Activated T-cell treated with anti-CD3 and anti-CD28 coated beads, Interleukin-2, amount 50 U/mL, for 72 hours (primary cell): ENCODE measurements around the gene TTC39C. TPM values are rescaled to one million over a fixed set of nuclear protein-coding genes. Genes with fewer than 3 reads are reported as not detected.

Experiments
- ATAC-seq, 2 donors: fragments of 150-1000 bp; cut with Tn5 transposase; replicated peaks in 1 of 2; 2 replicates each; pipeline ENCODE4 v1.10.0; 2021; ENCODE audit warnings: moderate library complexity in 2 of 2, mild to moderate bottlenecking in 1 of 2
- DNase-seq, 2 donors: peaks; one replicate each; pipeline ENCODE4 v3.0.0; 2021 to 2022; ENCODE audit warnings: mixed read lengths in 1 of 2
- H3K27ac Mint-ChIP-seq: one replicate; pipeline ENCODE4 v1.8.0; 2022; ENCODE audit warnings: mild to moderate bottlenecking, moderate library complexity, mixed read lengths
- H3K27me3 Mint-ChIP-seq: one replicate; pipeline ENCODE4 v1.8.0; 2022; ENCODE audit warnings: low read depth, mixed read lengths
- H3K36me3 Mint-ChIP-seq, 2 donors: one replicate each; pipeline ENCODE4 v1.8.0; 2022; ENCODE audit warnings: mixed read lengths in 2 of 2, mild to moderate bottlenecking in 1 of 2; ENCODE audit not compliant: insufficient read depth in 2 of 2
- H3K4me1 Mint-ChIP-seq: one replicate; pipeline ENCODE4 v1.8.0; 2022; ENCODE audit warnings: low read depth, mixed read lengths
- H3K4me3 Mint-ChIP-seq, 2 donors: one replicate each; pipeline ENCODE4 v1.8.0; 2022; ENCODE audit warnings: mild to moderate bottlenecking in 2 of 2, mixed read lengths in 2 of 2, moderate library complexity in 2 of 2
- H3K9me3 Mint-ChIP-seq, 2 donors: one replicate each; pipeline ENCODE4 v1.8.0; 2022; ENCODE audit warnings: mixed read lengths in 2 of 2
- total RNA-seq, 2 donors: library from RNA; stranded (reverse); gene quantifications; one replicate each; pipeline ENCODE4 v1.2.3, GENCODE V29; 2022

Gene TTC39C
- total RNA-seq, 2 donors from 2014 or later, result 38.8 to 41.3 TPM

DNA sequence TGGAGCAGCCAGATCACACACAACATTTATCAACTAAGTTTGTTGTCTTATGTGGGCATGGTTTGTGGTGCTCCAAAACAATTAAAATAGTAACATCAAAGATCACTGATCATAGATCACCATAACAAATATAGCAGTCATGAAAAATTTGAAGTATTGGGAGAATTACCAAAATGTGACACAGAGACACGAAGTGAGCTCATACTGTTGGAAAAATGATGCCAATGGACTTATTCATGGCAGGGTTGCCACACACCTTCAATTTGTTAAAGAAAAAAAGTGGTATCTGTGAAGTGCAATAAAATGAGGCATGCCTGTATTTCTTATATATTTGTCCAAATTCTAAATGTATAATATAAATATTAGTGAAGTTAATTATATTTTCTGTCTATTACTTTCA, 81.4 kb downstream of the TTC39C start:
- no peak for DNase-seq
- H3K4me3 Mint-ChIP-seq, result no peak overlapping the region
- H3K9me3 Mint-ChIP-seq, result peaks cover 4 to 8% of the 10 kb centered on the region in 2 donors
- H3K27me3 Mint-ChIP-seq, result no peaks in the 10 kb centered on the region
- H3K4me1 Mint-ChIP-seq, result peaks cover 18% of the 10 kb centered on the region
- no peak for ATAC-seq
- peaks cover 12 to 20% of the 10 kb centered on the region in 2 donors for H3K36me3 Mint-ChIP-seq
- H3K27ac Mint-ChIP-seq, result no peak overlapping the region

DNA sequence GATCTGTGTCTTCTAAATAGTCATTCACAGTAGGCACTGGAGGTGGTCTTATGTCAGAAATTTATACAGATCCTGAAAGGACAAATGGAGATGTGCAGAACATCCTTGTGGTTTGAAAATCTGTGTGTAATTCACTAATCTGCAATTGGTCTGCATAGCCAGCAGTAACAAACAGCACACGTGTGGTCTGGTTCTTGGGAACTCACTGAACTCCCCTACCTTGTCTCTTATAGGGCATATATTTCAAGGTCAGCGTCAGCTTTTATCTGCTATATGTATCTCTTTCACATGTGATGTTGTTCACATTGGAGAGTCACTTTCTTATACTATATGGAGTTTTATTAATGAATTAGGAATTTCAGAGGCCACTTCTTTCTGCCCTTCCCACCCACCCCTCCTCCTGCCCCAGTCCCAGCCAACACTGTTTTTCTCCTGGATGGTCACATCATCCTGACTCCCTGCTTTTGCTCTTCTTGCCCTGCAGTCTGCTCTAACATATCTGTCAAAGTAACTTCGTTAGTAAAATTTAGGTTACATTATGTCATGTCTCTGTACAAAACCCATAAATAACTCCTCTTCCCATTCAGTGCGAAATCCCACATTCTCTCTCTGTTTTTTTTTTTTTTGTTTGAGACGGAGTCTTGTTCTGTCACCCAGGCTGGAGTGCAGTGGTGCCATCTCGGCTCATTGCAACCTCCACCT, 88.9 kb downstream of the TTC39C start:
- Mint-ChIP-seq H3K36me3 (peaks cover 0 to 1% of the 10 kb centered on the region in 2 donors), H3K27ac (no peak overlapping the region), H3K4me3 (no peak overlapping the region), H3K4me1 (peaks cover 14% of the 10 kb centered on the region), H3K27me3 (no peaks in the 10 kb centered on the region), H3K9me3 (no peaks in the 10 kb centered on the region)
- ATAC-seq, result no peak
- no peak for DNase-seq

DNA sequence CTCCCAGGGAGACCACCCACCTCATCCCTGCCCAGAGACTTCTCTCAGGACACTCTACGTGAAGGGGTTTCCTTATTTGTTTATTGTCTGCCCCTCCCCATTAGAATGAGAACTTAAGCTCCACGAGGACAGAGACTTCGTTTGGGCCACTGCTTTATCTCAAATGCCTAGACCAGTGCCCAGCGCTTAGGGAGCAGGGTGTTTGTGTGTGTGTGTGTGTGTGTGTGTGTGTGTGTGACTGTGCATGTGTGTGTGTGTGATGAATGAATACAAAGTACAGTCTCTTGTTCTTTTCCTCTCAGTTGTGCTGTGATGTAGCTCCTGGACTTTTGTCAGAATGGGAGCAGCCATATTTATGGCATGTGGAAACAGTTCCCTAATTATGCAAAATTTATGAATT, 89.9 kb downstream of the TTC39C start:
- Mint-ChIP-seq H3K9me3 (no peaks in the 10 kb centered on the region), H3K27me3 (no peaks in the 10 kb centered on the region), H3K36me3 (peaks cover 0 to 1% of the 10 kb centered on the region in 2 donors), H3K27ac (no peak overlapping the region), H3K4me1 (peaks cover 14% of the 10 kb centered on the region), H3K4me3 (no peak overlapping the region)
- DNase-seq (no peak), ATAC-seq (no peak)

DNA sequence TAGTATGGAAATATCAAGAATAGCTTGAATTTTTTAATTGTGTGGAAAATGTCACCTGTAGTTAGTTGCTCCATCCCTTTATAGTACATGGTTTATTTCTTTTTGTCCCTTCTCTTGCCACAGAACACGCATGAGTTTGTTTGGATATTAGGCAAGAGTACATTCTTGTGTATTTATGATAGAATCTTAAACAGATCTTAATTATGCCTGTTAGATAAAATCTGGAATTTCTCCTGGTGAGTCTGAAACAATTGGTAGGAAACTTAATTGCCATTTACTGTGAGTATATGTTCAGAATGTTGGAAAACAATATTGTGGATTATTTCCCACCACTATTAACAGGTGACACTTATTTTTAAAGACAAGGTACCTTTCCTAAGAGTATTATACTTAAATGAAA, 94.1 kb downstream of the TTC39C start:
- peaks cover 18% of the 10 kb centered on the region for H3K4me1 Mint-ChIP-seq
- no peak overlapping the region for H3K27ac Mint-ChIP-seq
- peaks cover 0 to 2% of the 10 kb centered on the region in 2 donors for H3K36me3 Mint-ChIP-seq

DNA sequence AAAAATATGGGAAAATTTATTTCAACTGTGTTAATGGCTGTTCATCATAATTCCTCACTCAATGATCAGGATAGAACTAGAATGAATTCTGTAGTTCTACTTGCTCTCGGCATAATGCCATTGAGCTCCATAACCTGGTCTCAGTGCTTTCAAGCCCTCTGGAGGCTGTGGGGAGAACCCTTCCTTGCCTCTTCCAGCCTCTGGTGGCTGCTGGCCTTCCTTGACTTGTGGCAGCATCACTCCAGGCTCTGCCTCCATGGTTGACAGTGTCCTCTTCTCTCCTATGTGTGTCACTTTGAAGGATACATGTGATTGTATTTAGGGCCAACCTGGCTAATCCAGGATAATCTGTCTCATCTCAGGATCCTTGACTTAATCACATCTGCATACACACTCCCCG, 97.4 kb downstream of the TTC39C start:
- Mint-ChIP-seq H3K36me3 (peaks cover 0 to 3% of the 10 kb centered on the region in 2 donors), H3K4me3 (no peak overlapping the region), H3K27me3 (no peaks in the 10 kb centered on the region), H3K4me1 (peaks cover 40% of the 10 kb centered on the region), H3K27ac (peak overlapping the region; percentile 44), H3K9me3 (no peaks in the 10 kb centered on the region)
- ATAC-seq, result no peak
- no peak for DNase-seq

More for the DNA sequence above, 94.1 kb downstream of the TTC39C start:
- no peak for DNase-seq
- ATAC-seq, result no peak
- no peak overlapping the region for H3K4me3 Mint-ChIP-seq
- H3K27me3 Mint-ChIP-seq, result no peaks in the 10 kb centered on the region
- H3K9me3 Mint-ChIP-seq, result no peaks in the 10 kb centered on the region

DNA sequence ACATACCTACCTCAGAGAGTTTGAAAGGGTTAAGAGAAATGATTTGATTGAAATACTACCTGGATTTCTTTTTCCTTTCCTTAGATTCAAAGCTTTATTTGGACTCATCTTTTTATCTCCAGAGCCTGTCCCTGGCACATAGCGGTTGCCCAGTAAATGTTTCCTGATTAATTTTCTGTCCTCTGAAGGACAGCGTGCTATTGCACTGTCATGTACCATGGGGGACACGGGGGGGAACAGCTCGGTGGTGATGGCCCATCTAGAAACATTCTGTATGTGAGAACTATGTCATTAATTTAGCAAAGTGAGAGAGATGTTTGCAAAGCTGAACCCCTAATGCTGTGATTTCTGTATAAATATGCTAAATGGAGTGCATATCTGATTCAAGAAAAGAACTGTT, 97.9 kb downstream of the TTC39C start:
- peaks cover 0 to 3% of the 10 kb centered on the region in 2 donors for H3K36me3 Mint-ChIP-seq
- DNase-seq, result no peak
- no peak overlapping the region for H3K27ac Mint-ChIP-seq
- no peak overlapping the region for H3K4me3 Mint-ChIP-seq
- ATAC-seq, result no peak
- H3K27me3 Mint-ChIP-seq, result no peaks in the 10 kb centered on the region
- H3K9me3 Mint-ChIP-seq, result no peaks in the 10 kb centered on the region
- peaks cover 40% of the 10 kb centered on the region for H3K4me1 Mint-ChIP-seq

DNA sequence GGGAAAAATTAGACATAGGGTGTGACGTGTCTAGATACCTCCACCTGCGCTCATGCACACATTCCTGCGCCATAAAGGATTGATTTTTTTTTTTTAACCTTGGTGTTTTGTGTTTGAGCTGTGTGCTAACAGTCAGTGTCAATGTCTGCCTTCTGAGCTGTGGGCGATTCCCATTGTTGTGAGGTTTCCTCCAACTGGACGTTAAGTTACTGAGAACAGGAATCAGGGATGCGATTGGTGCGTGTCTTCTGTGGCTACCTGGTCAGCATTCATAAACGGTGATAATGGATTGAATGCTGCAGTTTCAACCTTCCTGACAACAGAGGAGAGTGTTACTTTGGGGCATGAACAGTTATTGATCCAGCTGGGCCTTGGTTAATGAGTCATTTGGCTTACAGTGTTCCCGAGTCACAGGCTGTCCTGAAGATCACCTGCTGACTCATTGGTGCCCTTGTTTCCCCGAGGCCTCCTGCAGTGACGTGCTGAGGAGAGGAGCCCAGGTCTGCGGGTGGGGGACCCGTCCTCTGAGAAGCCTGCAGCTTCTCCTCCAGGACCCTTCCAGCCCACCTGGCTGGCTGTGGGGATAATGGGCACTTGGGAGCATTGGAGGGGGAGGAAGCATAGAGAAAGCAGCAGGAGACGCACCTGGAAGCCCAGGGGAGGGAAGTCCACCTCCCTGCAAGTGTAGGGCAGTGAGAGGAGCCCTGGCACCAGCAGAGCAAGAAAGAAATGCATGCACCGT, 98.5 kb downstream of the TTC39C start:
- ATAC-seq, result peak; percentile 56 to 70
- Mint-ChIP-seq H3K9me3 (no peaks in the 10 kb centered on the region), H3K4me3 (no peak overlapping the region), H3K27me3 (no peaks in the 10 kb centered on the region), H3K4me1 (peaks cover 40% of the 10 kb centered on the region), H3K36me3 (peaks cover 0 to 2% of the 10 kb centered on the region in 2 donors), H3K27ac (no peak overlapping the region)
- no peak for DNase-seq

DNA sequence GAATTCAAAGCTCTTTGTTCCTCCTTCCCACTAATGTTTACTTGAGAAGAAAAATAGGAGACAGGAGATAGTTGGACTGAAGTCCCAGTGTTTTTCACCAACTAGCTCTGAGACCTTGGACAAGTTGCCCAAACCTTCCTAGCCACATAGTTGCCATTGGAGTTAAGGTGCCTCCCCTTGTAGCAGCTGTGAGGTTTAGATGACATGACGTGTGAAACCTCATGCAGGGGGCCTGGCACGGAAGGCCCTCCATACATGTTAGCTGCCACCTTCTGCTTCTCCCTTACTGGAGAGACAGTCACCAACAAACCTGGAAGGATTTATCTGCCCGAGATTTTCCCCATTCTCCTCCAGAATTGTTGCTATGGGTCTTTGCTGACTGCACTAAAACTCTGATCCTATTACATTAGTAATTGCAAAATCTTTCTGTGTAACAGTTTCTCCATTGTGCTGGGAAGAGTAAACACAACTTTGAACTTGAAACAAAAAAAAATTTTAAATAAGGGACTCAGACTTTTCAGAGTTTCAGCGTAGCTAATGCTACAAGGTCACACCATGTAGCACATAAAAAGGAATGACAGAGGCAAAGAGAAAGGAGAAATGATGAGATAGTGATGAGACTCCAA, 100.5 kb downstream of the TTC39C start:
- Mint-ChIP-seq H3K4me1 (peaks cover 47% of the 10 kb centered on the region), H3K4me3 (peak overlapping the region in 1 of 2 donors; percentile 0), H3K27me3 (no peaks in the 10 kb centered on the region), H3K9me3 (no peaks in the 10 kb centered on the region), H3K36me3 (peaks cover 0 to 2% of the 10 kb centered on the region in 2 donors), H3K27ac (peak overlapping the region; percentile 75)
- DNase-seq (peak in 1 of 2 donors; percentile 22), ATAC-seq (peak; percentile 61)

DNA sequence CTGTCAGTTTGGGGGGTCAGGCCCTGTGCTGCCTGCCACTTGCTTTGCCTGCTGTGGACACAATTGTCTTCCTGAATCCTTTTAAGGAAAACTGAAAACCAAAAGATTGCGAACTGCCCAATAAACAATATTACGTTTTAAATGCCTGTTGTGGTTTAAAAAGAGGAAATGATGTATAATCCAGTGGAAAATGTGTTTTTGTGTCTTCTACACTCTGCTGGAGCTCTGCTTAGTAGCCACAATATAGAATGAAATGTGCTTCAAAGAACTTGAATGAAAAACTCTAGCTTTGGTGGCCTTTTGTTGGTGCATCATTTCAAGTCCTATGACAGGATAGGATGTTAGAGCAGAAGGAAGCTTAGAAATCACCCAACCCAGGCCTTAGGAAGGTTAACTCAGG, 101.1 kb downstream of the TTC39C start:
- H3K27ac Mint-ChIP-seq, result peak overlapping the region; percentile 75
- no peaks in the 10 kb centered on the region for H3K27me3 Mint-ChIP-seq
- peaks cover under 1 to 2% of the 10 kb centered on the region in 2 donors for H3K36me3 Mint-ChIP-seq
- no peak for ATAC-seq
- DNase-seq, result no peak
- no peaks in the 10 kb centered on the region for H3K9me3 Mint-ChIP-seq
- peaks cover 47% of the 10 kb centered on the region for H3K4me1 Mint-ChIP-seq
- no peak overlapping the region for H3K4me3 Mint-ChIP-seq

DNA sequence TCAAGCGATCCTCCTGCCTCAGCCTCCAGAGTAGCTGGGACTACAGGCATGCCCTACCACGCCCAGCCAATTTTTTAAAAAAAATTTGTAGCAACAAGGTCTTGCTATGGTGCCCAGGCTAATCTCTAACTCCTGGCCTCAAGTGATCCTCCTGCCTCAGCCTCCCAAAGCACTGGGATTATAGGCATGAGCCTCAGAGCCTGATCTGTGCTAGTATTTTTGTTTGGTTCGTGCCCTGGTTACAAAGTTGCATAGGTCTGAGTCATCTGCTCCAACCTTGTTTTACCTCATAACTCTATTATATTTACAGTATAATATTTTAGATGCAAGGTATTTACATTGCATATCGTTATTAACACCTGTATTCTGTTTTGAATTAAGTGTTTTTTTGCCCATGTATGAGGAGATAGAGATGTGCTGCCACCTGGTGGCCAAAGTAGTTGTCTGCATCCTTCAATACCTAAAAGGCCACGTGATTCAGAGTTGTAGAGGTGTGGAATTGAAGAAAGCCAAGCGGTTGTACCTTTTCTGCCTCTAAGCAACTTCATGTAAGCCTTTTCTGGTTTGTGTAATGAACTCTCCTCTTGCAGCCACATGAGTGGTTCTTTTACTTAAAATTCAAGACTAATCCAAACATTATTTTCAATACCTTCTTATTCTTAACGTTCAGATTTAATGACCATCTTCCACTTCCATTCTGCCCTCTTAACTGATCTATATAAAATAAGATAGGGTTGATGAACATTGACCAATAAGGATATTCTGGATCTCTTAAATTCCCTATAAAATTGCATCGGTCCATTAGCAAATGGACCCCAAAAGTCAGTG, 104.4 kb downstream of the TTC39C start:
- H3K4me1 Mint-ChIP-seq, result peaks cover 31% of the 10 kb centered on the region
- H3K27ac Mint-ChIP-seq, result no peak overlapping the region
- no peaks in the 10 kb centered on the region for H3K27me3 Mint-ChIP-seq
- peak; percentile 70 to 77 for DNase-seq
- H3K36me3 Mint-ChIP-seq, result peaks cover 1% of the 10 kb centered on the region in 2 donors
- ATAC-seq, result peak; percentile 79 to 80
- no peak overlapping the region for H3K4me3 Mint-ChIP-seq
- H3K9me3 Mint-ChIP-seq, result no peaks in the 10 kb centered on the region

DNA sequence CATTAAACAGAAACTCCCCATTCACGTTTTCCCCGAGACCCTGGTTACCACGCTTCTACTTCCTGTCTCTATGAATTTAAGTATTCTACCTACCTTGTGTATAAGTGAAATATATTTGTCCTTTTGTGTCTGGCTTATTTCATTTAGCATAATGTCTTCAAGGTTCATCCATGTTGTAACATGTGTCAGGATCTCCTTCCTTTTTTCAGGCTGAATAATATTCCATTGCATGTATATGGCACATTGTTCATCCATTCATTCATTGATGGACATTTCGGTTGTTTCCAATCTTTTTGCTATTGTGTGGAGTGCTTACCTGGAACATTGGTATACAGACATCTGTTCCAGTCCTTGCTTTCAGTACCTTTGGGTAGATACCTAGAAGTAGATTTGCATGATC, 106.1 kb downstream of the TTC39C start:
- Mint-ChIP-seq H3K27me3 (no peaks in the 10 kb centered on the region), H3K4me3 (no peak overlapping the region), H3K36me3 (peaks cover 1 to 4% of the 10 kb centered on the region in 2 donors), H3K27ac (no peak overlapping the region), H3K9me3 (no peaks in the 10 kb centered on the region), H3K4me1 (peaks cover 14% of the 10 kb centered on the region)
- no peak for DNase-seq
- ATAC-seq, result no peak

DNA sequence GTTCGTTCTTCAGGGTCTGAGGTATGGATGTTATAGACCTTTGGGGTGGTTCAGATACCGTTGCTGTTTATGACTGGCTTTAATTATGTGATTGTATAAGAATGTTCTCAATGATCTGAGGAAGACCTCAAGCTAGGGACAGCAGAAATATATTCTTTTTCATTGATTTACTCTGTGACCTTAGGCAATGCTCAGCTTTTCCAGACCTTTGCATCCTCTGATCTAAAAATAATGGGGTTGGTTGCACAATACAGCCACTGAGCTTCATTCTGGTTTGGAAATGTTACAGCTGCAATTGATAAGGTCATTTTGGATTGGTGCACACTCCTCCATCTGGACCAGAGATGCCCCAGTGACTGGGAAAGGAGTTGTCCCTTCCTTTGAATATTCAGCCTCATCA, 107.1 kb downstream of the TTC39C start:
- Mint-ChIP-seq H3K27me3 (no peaks in the 10 kb centered on the region), H3K36me3 (peaks cover 1 to 4% of the 10 kb centered on the region in 2 donors), H3K9me3 (no peaks in the 10 kb centered on the region), H3K27ac (no peak overlapping the region), H3K4me3 (no peak overlapping the region), H3K4me1 (peaks cover 8% of the 10 kb centered on the region)
- no peak for DNase-seq
- no peak for ATAC-seq
